ENCODE measurements around the gene RNF144A. TPM values are rescaled to one million over a fixed set of nuclear protein-coding genes. Genes with fewer than 3 reads are reported as not detected.

The RNF144A gene
- total and polyA plus RNA-seq, 2 donors from 2014 or later = 4.2 to 12.3 TPM

GRCh38 chr2:6876309-6876708 is 40.9 kb upstream of the RNF144A start:
- Histone ChIP-seq H3K4me1 (ENCODE audit: control insufficient read depth in 2 of 3, insufficient read depth in 2 of 3, low read depth in 1 of 3, low read length in 3 of 3) (peaks cover 0 to 4% (median 0%) of the 10 kb centered on the region in 3 donors), H3K4me3 (ENCODE audit: low read length in 3 of 3) (no peak overlapping the region), H3K9ac (ENCODE audit: low read length in 3 of 3) (no peak overlapping the region), H3K36me3 (ENCODE audit: control insufficient read depth in 2 of 3, insufficient read depth in 3 of 3, low read length in 3 of 3) (no peaks in the 10 kb centered on the region), H3K27me3 (ENCODE audit: control insufficient read depth, insufficient read depth, low read length) (no peaks in the 10 kb centered on the region), H3K9me3 (ENCODE audit: control insufficient read depth in 2 of 3, insufficient read depth in 1 of 3, low read length in 3 of 3) (no peaks in the 10 kb centered on the region), H3K27ac (ENCODE audit: low read depth in 2 of 2, low read length in 2 of 2) (no peak overlapping the region)
- intact Hi-C loops (cut with DNase I) = no loop called here
- FAIRE-seq (no peak), DNase-seq (no peak)
- TF ChIP-seq, protein P1, sequence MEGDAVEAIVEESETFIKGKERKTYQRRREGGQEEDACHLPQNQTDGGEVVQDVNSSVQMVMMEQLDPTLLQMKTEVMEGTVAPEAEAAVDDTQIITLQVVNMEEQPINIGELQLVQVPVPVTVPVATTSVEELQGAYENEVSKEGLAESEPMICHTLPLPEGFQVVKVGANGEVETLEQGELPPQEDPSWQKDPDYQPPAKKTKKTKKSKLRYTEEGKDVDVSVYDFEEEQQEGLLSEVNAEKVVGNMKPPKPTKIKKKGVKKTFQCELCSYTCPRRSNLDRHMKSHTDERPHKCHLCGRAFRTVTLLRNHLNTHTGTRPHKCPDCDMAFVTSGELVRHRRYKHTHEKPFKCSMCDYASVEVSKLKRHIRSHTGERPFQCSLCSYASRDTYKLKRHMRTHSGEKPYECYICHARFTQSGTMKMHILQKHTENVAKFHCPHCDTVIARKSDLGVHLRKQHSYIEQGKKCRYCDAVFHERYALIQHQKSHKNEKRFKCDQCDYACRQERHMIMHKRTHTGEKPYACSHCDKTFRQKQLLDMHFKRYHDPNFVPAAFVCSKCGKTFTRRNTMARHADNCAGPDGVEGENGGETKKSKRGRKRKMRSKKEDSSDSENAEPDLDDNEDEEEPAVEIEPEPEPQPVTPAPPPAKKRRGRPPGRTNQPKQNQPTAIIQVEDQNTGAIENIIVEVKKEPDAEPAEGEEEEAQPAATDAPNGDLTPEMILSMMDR (IDR thresholded peaks at IDR 0.05; ENCODE audit: borderline replicate concordance, extremely low read depth, insufficient read depth) = no peak

DNA sequence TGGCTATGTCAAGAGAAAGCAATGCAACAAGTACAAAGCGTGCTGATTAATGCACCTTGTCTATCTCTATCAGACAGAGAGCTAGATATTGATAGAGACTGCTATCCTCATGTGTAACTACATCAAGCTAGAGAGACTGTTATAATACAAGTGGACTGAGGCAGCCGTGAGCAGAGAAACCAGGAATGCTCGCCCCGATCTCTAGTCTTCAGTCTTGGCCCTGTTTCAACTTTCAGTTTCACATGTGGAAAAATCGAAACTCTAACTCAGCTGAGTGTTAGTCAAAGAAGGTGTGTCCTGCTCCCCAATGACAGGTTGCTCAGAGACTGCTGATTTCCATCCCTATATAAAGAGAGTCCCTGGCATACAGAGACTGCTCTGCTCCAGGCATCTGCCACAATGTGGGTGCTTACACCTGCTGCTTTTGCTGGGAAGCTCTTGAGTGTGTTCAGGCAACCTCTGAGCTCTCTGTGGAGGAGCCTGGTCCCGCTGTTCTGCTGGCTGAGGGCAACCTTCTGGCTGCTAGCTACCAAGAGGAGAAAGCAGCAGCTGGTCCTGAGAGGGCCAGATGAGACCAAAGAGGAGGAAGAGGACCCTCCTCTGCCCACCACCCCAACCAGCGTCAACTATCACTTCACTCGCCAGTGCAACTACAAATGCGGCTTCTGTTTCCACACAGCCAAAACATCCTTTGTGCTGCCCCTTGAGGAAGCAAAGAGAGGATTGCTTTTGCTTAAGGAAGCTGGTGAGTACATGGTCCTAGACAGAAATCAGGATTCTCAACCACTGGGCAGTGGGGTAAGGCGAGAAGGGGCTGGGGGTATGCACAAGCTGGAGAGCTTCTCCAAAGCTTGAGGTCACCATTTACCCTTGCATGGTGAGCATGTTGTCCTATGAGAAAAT is 39.6 kb upstream of the RNF144A start, which contains the start of gene RSAD2:
RSAD2 (plus strand) TSS at position 376 of the 903 bp plus-strand sequence; CDS start at position 400, 24 bp downstream.
- Histone ChIP-seq H3K27ac (ENCODE audit: low read depth in 2 of 2, low read length in 2 of 2) (peak within 1 kb of the TSS in 1 of 2 donors; percentile 70), H3K4me1 (ENCODE audit: control insufficient read depth in 2 of 3, insufficient read depth in 2 of 3, low read depth in 1 of 3, low read length in 3 of 3) (peaks cover 0 to 4% (median 0%) of the 10 kb centered on the region in 3 donors), H3K9me3 (ENCODE audit: control insufficient read depth in 2 of 3, insufficient read depth in 1 of 3, low read length in 3 of 3) (no peaks in the 10 kb centered on the region), H3K4me3 (ENCODE audit: low read length in 3 of 3) (peak within 1 kb of the TSS; percentile 12 to 84 (median 82)), H3K36me3 (ENCODE audit: control insufficient read depth in 2 of 3, insufficient read depth in 3 of 3, low read length in 3 of 3) (no peaks in the 10 kb centered on the region), H3K9ac (ENCODE audit: low read length in 3 of 3) (peak within 1 kb of the TSS in 2 of 3 donors; percentile 49 to 63), H3K27me3 (ENCODE audit: control insufficient read depth, insufficient read depth, low read length) (no peaks in the 10 kb centered on the region)
- intact Hi-C loops (cut with DNase I) = no loop called here
- FAIRE-seq = no peak
- TF ChIP-seq, protein P1 (IDR thresholded peaks at IDR 0.05; ENCODE audit: borderline replicate concordance, extremely low read depth, insufficient read depth) = no peak
- DNase-seq = peak in 2 of 5 donors; percentile 50 to 62

- FAIRE-seq (no peak), DNase-seq (no peak)
- no peaks in the 10 kb centered on the region for H3K36me3 ChIP-seq (ENCODE audit: control insufficient read depth in 2 of 3, insufficient read depth in 3 of 3, low read length in 3 of 3)
- no peak overlapping the region for H3K4me3 ChIP-seq (ENCODE audit: low read length in 3 of 3)
- H3K4me1 ChIP-seq (ENCODE audit: control insufficient read depth in 2 of 3, insufficient read depth in 2 of 3, low read depth in 1 of 3, low read length in 3 of 3) = peaks cover 0 to 4% (median 0%) of the 10 kb centered on the region in 3 donors
- no peaks in the 10 kb centered on the region for H3K27me3 ChIP-seq (ENCODE audit: control insufficient read depth, insufficient read depth, low read length)
- no peak overlapping the region for H3K9ac ChIP-seq (ENCODE audit: low read length in 3 of 3)
- intact Hi-C loops (cut with DNase I) = no loop called here
- TF ChIP-seq, protein P1 (IDR thresholded peaks at IDR 0.05; ENCODE audit: borderline replicate concordance, extremely low read depth, insufficient read depth) = no peak
- H3K9me3 ChIP-seq (ENCODE audit: control insufficient read depth in 2 of 3, insufficient read depth in 1 of 3, low read length in 3 of 3) = no peaks in the 10 kb centered on the region
- no peak overlapping the region for H3K27ac ChIP-seq (ENCODE audit: low read depth in 2 of 2, low read length in 2 of 2)
Observed at GRCh38 chr2:6878549-6878948, 38.7 kb upstream of the RNF144A start.

Data from kidney (tissue), 14 donors.